HG02642 (cell line): ENCODE measurements around the gene DNAJB6.

Experiments used
- ATAC-seq: cut with Tn5 transposase; IDR thresholded peaks from one replicate; pipeline ENCODE4 v1.9.1; 2021; ENCODE audit warnings: mild to moderate bottlenecking; ENCODE audit not compliant: unreplicated experiment, poor library complexity

DNAJB6 gene

DNA sequence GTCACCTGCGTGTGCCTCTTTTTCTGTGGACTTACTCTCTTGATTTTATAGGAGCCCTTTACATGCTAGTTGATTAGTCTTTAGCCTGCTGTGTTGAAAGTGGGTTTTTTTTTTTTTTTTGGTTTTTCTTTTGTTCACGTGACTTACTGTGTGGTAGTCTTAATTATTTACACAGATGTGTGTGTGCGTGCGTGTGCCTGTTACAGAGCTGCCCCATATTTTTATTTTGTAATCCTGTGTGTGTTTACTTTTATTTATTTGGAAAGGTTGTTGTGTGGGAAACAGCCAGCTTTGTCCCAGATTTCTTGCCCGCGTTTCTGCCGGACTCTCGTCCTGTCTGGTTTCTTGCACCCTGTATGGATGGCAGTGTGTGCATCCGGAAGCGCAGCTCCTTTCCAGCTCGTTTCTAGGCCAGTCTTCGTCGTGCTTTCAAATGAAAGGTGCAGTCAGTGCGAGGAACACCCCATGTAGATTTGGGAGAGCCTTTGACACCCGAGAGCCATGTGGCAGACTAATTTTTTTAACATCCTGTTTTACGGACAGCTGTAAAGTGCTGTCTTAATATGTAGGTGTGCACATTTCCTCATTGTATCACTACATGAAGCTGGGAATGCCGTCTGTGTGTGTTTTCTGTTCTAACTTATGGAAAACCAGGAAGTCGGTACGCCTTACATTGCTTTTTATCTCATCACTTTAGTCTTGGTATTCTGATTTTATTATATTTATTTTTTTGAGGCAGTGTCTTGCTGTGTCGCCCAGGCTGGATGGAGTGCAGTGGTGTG, 55.6 kb downstream of the DNAJB6 start:
- ATAC-seq = no peak

DNA sequence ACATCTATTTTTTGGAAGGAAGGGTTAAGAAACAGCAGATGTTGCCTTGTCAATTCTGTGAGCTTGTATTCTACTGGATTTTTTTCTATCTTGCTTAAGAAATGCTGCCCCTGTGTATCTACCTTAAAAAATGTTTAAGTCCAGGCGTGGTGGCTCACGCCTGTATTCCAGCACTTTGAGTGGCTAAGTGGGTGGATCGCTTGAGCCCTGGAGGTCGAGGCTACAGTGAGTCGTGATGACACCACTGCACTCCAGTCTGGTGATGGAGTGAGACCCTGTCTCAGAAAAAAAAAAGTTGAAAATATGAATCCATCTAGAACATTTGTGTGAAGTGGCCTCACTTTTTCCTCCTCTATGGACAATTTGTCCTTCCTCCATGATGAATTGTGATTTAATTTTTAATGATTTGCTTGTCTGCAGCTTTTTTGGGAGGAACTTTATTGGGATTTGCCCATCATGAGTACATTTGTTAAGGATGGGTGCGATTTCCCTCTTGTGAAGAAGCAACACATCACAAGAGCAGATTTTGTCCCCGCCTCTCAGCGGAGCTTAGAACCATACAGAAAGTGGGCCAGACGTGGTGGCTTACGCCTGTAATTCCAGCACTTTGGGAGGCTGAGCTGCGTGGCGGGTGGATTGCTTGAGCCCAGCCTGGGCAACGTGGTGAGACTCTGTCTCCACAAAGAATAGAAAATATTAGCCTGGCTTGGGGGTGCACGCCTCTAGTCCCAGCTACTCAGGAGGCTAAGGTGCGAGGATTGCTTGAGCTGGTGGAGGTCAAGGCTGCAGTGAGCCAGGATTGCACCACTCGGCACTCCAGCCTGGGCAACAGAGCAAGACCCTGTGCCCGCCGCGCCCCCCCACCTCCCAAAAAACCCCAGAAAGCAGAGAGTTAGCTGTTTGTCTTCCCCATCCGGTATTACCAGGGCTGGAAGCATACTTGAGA, 57.7 kb downstream of the DNAJB6 start:
- ATAC-seq = no peak

DNA sequence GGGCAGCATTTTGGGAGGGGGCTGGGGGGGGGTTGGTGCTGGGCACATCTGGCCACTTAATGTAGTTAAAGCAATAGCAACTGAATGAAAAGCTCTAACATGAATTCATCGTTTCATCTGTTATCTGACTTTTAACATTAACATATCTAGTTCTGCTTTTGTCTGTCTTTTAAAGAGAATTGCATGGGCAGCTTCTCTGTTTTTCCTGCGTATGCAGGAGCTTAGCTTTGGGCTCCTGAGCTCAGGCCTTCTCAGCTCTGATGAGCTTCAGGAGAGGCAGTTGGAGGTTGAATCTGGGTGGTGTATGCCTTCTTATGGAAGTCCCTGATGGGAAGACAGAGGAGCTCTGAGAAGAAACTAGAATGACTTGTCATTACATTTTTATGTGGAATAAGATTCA, 58.4 kb downstream of the DNAJB6 start:
- ATAC-seq = no peak

DNA sequence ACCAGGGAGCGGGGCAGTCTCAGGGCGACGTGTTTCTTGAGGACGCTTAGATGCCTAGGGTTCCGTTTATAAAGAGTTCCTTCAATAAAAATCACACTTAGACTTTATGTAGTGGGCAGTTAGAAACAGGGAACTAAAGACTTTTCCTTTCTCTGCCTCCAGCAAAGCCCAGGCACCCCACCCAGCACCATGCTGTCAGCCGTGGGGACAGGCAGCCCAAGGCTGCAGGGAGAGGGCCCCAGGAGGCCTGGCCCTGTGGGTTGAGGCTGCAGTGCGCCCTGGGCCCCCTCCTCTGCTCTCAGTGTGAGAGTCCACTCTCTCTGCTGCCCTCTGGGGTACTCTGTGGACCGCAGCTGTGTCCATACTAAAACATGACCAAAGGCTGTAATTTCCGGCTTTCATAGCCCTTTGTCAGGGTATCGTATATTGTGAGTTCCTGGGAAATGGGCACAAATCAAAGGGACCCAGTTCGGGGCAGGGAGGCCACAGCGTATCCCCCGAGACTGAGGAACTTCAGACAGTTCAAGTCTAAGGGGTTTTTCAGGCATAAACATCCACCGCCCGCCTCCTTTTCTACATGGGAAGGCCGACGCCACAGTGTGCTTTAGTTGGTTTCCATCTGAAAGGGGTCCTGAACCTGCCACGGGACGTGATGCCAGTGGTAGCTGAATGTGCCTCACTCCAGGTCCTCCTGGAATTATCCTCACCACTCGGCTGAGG, 59.7 kb downstream of the DNAJB6 start:
- ATAC-seq = no peak

DNA sequence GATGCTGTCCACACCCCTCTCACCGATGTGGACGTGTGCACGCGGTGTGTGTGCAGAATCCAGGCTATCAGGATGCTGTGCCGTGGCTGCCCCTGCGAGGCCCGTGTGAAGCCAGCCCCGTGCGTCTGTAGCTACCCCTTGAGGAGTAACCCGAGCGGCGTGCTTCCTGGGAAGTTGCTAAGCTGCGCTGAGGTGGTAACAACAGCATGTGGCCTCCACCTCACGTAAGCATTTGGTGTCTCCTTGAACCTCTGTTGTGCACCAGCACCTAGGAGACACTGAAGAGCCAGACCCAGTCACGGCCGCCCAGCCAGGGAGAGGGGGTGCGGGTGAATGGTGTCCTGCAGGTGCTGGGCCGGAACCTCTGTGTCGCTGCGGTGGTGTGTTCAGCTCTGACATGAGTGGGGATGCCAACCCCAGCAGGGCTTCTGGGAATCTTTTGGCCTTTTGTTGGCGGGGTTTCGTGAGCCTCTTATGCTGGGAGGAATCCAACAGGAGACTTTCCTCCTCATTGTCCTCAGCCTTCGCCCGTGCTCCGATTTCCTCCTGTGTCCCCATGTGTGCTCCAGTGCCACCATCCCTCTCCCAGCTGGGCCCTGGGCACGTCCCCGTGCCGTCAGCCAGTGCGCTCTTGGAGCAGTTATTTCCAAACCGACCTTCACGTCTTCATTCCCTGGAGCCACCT, 60.4 kb downstream of the DNAJB6 start:
- no peak for ATAC-seq

DNA sequence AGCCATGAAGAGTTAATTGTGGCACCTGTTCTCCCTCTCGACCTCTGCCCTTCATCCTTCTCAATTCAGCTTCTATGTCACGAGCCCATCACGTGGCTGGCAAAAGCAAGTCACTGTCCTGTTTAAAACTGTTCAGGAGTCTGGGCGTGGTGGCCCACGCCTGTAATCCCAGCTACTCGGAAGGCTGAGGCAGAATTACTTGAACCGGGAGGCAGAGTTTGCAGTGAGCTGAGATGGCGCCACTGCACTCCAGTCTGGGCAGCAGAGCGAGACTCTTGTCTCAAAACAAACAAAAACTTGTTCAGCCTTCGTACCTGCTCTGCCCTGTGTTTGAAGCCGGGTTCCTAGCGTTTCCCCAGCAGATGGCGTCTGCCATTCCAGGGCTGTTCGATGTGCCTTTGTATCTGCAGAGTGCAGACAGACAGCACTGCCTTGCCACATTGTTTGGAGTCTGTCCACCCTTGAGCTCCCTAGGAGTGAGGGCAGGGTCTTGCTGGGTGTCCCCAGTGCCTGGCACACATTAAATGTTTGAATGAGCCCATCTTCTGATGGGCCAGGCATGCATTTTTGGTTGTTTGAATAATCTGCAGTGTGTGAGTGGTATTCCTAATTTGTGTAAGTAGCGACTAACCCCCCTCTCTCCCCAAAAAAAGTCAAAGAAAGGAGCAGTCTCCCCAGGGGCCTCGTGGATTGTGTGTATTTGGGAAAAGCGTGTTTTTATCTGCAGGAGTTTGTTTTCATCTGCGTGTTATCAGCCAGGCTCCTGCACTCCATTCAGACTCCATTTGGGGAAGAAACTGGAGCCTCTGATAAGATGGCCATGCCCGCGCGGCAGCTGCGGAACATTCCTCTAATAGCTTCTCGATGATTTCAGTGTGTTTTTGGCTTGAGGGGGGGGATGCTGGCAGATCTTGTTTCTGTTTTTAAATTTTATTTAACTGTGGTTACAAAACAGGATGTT, 61.2 kb downstream of the DNAJB6 start:
- ATAC-seq = no peak

DNA sequence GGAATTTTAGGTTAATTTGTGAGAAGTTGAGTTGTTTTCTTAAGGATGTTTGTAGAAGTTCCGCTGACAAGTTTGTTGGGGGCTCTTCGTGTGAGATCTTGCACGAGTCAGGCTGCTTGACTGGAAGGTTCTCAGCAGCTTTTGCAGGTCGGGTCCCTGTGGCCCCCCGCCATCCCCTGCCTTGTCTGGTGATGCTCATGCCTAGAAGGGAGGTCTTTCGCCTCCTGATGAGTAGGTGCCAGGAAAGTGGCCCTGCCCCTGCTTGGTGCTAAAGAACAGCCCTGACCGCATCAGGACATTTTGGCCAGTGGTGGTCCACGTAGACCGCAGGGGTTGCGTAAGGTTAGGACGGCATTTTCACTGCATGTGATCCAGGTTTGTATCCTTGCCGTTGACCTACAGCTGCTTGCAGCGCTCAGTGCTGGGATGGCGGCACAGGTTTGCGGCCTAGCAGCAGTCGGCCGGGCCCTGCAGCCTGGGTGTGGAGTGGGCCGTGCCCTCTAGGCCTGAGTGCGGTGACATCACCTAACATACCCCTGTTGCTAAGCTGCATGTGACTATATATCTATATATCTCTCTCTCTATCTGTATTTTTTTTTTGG, 62.4 kb downstream of the DNAJB6 start:
- ATAC-seq = no peak

DNA sequence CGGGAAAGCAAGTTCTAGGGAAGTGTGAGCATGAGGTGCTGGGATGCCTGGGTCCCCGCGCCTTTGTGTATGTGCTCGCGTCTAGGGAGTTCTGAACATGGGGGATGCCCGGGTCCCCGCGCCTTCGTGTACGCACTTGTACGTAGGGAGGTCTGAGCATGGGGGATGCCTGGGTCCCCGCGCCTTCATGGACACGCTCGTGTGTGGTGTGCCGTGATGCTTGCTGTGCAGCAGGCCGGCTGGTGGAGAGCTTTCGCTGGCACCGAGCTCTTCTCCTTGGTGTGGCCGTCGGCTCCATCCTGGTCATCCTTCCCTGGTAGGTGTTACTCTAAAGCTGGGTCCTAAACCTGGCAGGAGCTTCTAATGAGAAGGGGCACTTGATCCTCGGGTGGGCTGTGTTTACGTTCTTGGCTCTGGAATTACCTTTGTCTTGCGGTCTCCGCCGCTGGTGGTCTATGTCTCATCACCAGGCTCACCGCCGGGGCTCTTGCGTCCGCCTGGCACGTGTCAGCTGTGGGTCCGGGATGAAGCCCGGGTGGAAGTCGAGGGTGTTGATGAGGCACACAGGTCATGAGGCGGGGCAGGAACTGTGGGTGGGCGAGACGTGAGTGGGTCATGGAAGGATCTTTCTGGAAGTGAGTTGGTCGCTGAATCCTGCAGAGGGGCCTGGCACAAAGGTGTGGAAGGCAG, 63.5 kb downstream of the DNAJB6 start:
- ATAC-seq = no peak

DNA sequence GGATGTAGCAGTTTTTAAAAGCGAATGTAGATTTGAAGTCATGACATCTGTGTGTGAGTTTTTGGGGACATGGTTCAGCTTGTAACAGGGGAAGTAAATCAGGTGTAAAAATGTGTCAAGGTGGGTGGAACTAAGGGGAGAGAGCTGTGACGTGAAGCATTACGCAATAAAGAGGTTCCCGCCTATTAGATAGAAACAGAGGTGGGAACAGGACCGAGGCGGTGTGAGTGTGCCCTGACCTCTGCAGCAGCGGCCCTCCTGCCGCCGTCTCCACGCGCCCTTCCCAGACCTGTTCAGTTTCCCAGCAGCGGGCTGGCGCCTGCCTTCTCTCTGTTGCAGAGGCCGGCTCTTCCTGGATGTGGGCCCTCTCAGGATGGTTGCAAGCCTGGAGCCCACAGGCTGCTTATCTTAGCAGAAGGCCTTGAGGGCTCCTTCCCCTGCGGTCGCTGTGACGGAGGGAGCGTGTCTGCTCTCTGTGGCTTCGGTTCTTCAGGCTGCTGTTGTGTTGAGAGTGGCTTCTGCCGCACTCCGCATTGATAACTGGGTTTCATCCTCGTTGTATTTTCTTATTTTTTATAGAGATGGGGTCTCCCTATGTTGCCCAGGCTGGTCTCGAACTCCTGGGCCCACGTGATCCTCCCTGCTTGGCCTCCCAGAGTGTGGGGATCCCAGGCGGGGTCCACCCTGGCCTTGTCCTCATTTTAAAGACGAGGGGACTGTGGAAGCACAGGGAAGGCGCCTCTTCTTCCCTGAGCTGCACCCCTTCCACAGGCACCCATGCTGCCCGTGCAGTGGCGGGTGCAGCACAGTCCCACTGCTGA, 65.0 kb downstream of the DNAJB6 start:
- ATAC-seq = no peak

DNA sequence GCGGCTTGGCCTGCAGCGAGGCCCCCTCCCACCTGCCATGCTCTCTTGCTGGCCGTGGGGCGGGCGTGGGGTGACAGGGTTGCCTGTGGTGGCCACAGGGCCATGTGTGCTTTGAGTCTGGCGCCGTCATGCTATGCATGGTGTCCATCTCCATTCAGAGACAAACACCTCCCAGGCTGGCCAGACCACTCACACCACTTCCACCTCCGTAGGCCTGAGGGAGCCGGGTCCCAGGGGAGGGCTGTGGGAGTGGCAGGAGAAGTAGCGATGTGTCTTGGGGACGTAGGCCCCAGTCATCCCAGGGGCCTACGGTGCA, 65.5 kb downstream of the DNAJB6 start:
- ATAC-seq = no peak

DNA sequence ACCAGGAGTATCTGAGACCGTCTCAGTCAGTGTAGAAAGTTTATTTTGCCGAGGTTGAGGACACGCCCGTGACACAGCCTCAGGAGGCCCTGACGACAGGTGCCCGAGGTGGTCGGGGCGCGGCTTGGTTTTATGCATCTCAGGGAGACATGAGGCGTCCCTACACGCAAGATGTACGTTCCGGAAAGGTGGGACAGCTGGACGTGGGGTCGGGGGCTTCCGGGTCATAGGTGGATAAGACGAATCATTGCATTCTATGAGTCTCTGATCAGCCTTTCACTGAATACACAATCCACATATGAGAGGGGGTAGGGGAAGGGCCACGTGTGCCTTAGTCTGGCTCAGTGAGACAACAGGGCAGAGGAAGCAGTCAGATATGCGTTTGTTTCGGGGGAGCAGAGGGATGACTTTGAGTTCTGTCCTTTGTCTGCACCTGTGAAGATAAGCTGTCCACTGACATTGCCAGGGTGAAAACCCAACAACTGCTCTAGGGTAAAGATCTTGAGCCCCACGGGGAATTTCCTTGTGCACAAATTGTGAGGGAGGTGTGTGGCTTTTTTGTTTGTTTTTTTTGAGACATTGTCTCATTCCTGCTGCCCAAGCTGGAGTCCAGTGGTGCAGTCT, 66.2 kb downstream of the DNAJB6 start:
- no peak for ATAC-seq

DNA sequence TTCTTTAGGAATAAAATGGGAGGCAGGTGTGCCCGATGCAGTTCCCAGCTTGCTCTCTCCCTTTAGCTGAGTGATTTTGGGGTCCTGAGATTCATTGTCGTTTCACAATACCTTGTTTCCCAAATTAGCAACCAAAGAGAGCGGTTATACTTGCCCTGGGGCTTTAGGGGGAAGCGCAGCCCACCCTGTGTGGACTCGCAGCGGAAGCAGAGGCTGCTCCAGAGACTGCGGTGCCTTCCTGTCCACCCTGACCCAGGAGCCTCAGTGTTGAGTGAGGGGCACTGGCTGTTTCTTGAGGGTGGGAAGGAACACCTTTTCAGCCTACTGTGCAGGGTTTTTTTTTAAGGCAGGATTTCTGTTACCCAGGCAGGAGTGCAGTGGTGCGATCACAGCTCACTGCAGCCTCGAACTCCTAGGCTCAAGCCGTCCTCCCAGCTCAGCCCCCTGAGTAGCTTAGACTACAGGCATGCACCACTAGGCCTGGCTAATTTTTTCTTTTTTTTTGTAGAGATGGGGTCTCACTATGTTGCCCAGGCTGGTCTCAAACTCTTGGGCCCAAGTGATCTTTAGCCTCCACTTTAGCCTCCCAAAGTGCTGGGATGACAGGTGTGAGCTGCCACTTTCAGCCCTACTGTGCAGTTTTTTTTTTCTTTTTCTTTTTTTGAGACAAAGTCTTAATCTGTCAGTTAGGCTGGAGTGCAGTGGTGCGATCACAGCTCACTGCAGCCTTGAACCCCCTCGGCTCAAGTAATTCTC, 67.0 kb downstream of the DNAJB6 start:
- ATAC-seq = no peak

DNA sequence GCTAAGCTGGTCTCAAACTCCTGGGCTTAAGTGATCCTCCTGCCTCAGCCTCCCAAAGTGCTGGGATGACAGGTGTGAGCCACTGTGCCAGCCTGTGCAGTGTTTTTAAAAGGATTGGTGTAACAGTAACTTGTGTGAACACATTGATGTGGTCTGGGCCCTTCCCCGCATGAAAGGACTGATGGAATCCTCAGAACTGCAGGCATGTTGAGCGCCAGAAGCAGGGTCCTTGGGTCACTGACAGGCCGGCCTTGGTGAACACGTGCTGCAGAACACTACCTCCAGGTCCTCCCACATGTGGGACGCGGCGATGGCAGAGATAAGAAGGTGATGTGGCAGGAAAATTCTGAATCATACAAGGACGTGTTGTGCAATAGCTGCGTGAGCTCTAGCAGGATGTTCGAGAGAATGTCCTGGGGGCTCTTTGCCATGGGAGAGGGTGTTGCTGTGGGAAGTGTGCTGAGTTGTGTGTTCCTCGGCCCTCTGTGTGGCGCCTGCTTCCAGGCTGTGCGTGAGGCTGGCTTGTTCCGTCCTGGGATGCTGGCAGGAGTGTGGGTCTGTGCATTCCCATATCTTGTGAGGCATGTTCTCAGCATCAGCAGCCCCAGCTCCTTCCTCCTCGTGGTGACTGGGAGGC, 68.2 kb downstream of the DNAJB6 start:
- ATAC-seq = no peak

DNA sequence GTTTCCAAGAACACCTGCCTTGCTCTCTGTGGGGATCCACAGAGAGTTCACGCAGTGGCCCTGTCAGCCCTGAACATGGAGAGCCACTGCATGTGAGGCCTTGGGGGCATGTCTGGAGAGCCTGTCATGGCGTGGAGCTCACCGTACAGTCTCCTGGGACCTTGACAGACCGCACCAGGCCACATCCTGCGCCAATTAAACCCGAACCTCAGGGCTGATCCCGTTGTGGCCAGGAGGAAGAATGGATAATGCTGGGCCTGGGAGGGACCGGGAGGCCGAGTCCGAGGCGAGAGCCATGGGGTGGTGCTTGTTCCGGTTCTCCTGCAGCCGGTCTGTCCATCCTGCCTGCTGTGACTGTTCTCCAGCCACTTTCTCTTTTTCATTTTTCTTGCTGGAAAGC, 68.7 kb downstream of the DNAJB6 start:
- ATAC-seq = no peak

DNA sequence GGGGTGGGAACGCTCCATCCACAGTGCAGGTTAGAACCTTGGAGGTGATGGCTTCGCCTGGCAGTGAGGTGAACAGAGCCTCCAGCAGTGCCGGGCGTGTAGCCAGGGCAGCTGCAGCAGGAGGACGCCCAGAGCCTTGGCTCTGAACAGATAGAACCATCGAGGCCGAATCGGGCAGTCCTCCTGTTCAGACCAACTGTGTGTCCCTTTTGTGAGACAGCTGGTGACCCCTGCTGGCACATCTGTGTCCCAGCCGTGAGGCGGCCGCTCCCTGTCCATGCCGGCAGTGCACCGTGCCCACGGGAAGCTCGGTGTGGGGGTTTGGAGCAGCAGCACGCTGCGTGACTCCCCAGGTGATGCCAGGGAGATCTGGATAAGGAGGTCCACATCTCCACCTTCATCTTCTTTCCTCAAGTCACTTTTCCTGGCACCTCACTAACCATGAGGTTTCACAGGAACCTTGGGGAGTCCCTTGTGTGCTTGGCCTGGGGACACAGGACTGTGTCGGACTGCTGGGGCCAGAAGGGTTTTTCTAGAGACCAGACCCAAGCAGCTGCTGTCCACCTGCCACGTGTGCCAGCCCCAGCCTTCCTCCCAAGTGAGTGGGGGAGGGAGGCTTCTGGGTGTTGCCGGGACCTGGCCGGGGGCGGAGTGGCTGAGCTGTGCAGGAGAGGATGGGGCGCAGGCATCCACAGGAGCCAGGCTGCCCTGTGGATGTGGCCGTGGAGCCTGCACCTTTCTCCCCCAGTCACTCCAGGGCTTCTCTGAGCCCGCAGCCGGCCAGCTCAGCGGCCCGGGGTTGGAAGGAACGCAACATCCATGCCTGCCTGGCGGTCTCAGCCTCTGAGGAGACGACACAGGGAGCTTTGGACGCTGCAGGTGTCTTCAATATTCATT, 69.4 kb downstream of the DNAJB6 start:
- ATAC-seq = no peak
